Kidney (tissue), 14 donors: ENCODE data around the gene TMEM43. TPM values are rescaled to one million over a fixed set of nuclear protein-coding genes. Genes with fewer than 3 reads are reported as not detected.

ENCODE experiments used
- DNase-seq, 5 donors: peaks; one replicate each; pipeline ENCODE4 v3.0.0-alpha.2; 2013 to 2020
- FAIRE-seq: peaks from 2 replicates; lab custom pipeline; 2012; peaks lifted over from hg19 to GRCh38; lab: Jason Lieb, UNC
- H3K27ac ChIP-seq, 2 donors: one replicate each; pipeline ENCODE4 v1.7.0; 2013; ENCODE audit warnings: low read depth in 2 of 2, low read length in 2 of 2, inconsistent platforms in 1 of 2
- H3K27me3 ChIP-seq: one replicate; pipeline ENCODE4 v1.7.1; 2013; ENCODE audit warnings: low read length, inconsistent platforms; ENCODE audit not compliant: control insufficient read depth, insufficient read depth
- H3K36me3 ChIP-seq, 3 donors: one replicate each; pipeline versions ENCODE4 v1.7.0 to v1.7.1; 2013; ENCODE audit warnings: low read length in 3 of 3, control low read depth in 1 of 3, inconsistent platforms in 1 of 3; ENCODE audit not compliant: insufficient read depth in 3 of 3, control insufficient read depth in 2 of 3
- H3K4me1 ChIP-seq, 3 donors: one replicate each; pipeline versions ENCODE4 v1.7.0 to v1.7.1; 2013; ENCODE audit warnings: low read length in 3 of 3, inconsistent platforms in 1 of 3, low read depth in 1 of 3; ENCODE audit not compliant: control insufficient read depth in 2 of 3, insufficient read depth in 2 of 3
- H3K4me3 ChIP-seq, 3 donors: one replicate each; pipeline versions ENCODE4 v1.7.0 to v1.8.1; 2013; ENCODE audit warnings: low read length in 3 of 3, control low read depth in 1 of 3, inconsistent platforms in 1 of 3
- H3K9ac ChIP-seq, 3 donors: one replicate each; pipeline versions ENCODE4 v1.7.0 to v1.7.1; 2013; ENCODE audit warnings: low read length in 3 of 3, control low read depth in 1 of 3, inconsistent platforms in 1 of 3
- H3K9me3 ChIP-seq, 3 donors: one replicate each; pipeline versions ENCODE4 v1.7.0 to v1.7.1; 2013; ENCODE audit warnings: low read length in 3 of 3, control low read depth in 1 of 3, inconsistent platforms in 1 of 3; ENCODE audit not compliant: control insufficient read depth in 2 of 3, insufficient read depth in 1 of 3
- CTCF ChIP-seq: IDR thresholded peaks from 3 replicates; pipeline ENCODE4 v1.5.1; 2012; ENCODE audit warnings: mild to moderate bottlenecking, moderate library complexity, borderline replicate concordance; ENCODE audit not compliant: insufficient read depth; ENCODE audit errors: extremely low read depth
- intact Hi-C: fragments of 100-400 bp; cut with DNase I; formaldehyde crosslinking; loops from one replicate; pipeline ENCODE4 v1.11.1; 2022
- polyA plus RNA-seq: library from polyadenylated mRNA; stranded (reverse); fragments of 350-450 nt; fragmentation: Illumina TruSeq; extraction: RNeasy Lipid Tissue Mini Kit (QIAGEN cat#74804); gene quantifications from one replicate; pipeline ENCODE4 v1.2.3, GENCODE V29; 2014; ENCODE audit warnings: low read depth, low replicate concordance; ENCODE audit not compliant: insufficient read depth
- total RNA-seq: library from RNA; stranded (reverse); fragmentation: NEBNext Ultra II Directional; extraction: Animal tissue kit (Norgen Biotek cat#: 25700); gene quantifications from one replicate; pipeline ENCODE4 v1.2.1, GENCODE V29; 2021
- donor health status: control.
- donor health status: control.
- donor health status: control.
- donor health status: control.
- donor health status: control.
- donor health status: DM: yes; HTN: yes; CAD: no.
- donor health status: Normal renal cell carcinoma (clear cell type).

TMEM43 gene
- total and polyA plus RNA-seq, 2 donors from 2014 or later = 27.6 to 86.5 TPM

DNA sequence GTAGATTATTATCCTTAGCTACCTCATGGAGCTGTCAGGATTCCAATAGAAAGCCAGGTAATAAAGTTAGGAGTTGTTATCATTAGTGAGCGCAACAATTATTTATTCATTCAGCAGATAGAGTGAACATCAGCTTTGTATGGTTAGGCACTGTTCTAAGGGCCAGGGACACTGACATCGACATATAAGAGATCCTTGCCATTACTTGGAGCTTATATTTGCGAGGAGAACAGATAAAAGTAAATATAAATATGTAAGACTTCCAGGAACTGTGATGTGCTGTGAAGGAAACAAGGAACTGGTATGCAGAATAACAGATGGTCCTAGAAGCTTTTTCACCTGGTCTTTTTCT lies 54.2 kb downstream of the TMEM43 start:
- DNase-seq (no peak), FAIRE-seq (no peak)
- H3K36me3 ChIP-seq = peaks cover 2 to 20% (median 5%) of the 10 kb centered on the region in 3 donors
- no peaks in the 10 kb centered on the region for H3K9me3 ChIP-seq
- H3K4me1 ChIP-seq = peaks cover 4 to 17% (median 9%) of the 10 kb centered on the region in 3 donors
- peak overlapping the region; percentile 86 to 97 (median 96) for H3K9ac ChIP-seq
- TF ChIP-seq CTCF = no peak
- H3K27me3 ChIP-seq = no peaks in the 10 kb centered on the region
- H3K27ac ChIP-seq = peak overlapping the region; percentile 60 to 93
- peak overlapping the region; percentile 98 to 99 (median 99) for H3K4me3 ChIP-seq
- intact Hi-C loops = no loop called here

GRCh38 chr3:14179795-14180194 lies 54.9 kb downstream of the TMEM43 start:
- no peak for FAIRE-seq
- H3K9ac ChIP-seq = peak overlapping the region in 1 of 3 donors; percentile 97

GRCh38 chr3:14181253-14181652 lies 56.4 kb downstream of the TMEM43 start:
- no peak for DNase-seq
- FAIRE-seq = no peak
- intact Hi-C loops = no loop called here
- TF ChIP-seq CTCF = no peak
- Histone ChIP-seq H3K9ac (no peak overlapping the region), H3K4me1 (peaks cover 4 to 17% (median 5%) of the 10 kb centered on the region in 3 donors), H3K36me3 (peaks cover 3 to 31% (median 5%) of the 10 kb centered on the region in 3 donors), H3K27ac (no peak overlapping the region), H3K27me3 (no peaks in the 10 kb centered on the region), H3K9me3 (no peaks in the 10 kb centered on the region), H3K4me3 (no peak overlapping the region)

More at GRCh38 chr3:14179795-14180194, 54.9 kb downstream of the TMEM43 start:
- Histone ChIP-seq H3K4me1 (peaks cover 4 to 17% (median 8%) of the 10 kb centered on the region in 3 donors), H3K27me3 (no peaks in the 10 kb centered on the region), H3K27ac (no peak overlapping the region), H3K36me3 (peaks cover 2 to 21% (median 5%) of the 10 kb centered on the region in 3 donors), H3K4me3 (peak overlapping the region in 2 of 3 donors; percentile 99), H3K9me3 (no peaks in the 10 kb centered on the region)
- intact Hi-C loops = no loop called here
- DNase-seq = no peak
- no peak for TF ChIP-seq CTCF
